Neuron (in vitro differentiated cells): Measurements from ENCODE around the gene TMEM18.

Source experiments
- H2AFZ ChIP-seq: one replicate; pipeline ENCODE4 v1.6.1; 2013; ENCODE audit warnings: low read depth, mild to moderate bottlenecking, inconsistent platforms, low read length, moderate library complexity
- H3K27me3 ChIP-seq: one replicate; pipeline ENCODE4 v1.6.1; 2013; ENCODE audit warnings: low read length; ENCODE audit not compliant: insufficient read depth
- H3K36me3 ChIP-seq: one replicate; pipeline ENCODE4 v1.6.1; 2013; ENCODE audit warnings: low read length; ENCODE audit not compliant: insufficient read depth
- H3K4me1 ChIP-seq: one replicate; pipeline ENCODE4 v1.6.1; 2013; ENCODE audit warnings: low read length; ENCODE audit not compliant: insufficient read depth
- H3K4me3 ChIP-seq: 2 replicates; pipeline ENCODE4 v1.5.1; 2013; ENCODE audit warnings: mild to moderate bottlenecking, low read length, moderate library complexity
- H3K9me3 ChIP-seq: one replicate; pipeline ENCODE4 v1.6.1; 2013; ENCODE audit warnings: low read length

Gene TMEM18

GRCh38 chr2:675051-675450 lies 2.2 kb downstream of the TMEM18 start:
- H3K4me1 ChIP-seq, result peaks cover 16% of the 10 kb centered on the region
- peaks cover 13% of the 10 kb centered on the region for H3K36me3 ChIP-seq
- no peak overlapping the region for H3K4me3 ChIP-seq
- no peaks in the 10 kb centered on the region for H3K9me3 ChIP-seq
- no peak overlapping the region for H2AFZ ChIP-seq
- no peaks in the 10 kb centered on the region for H3K27me3 ChIP-seq

GRCh38 chr2:674321-674985 lies 2.8 kb downstream of the TMEM18 start:
- Histone ChIP-seq H3K4me3 (no peak overlapping the region), H3K27me3 (no peaks in the 10 kb centered on the region), H2AFZ (no peak overlapping the region), H3K9me3 (no peaks in the 10 kb centered on the region), H3K4me1 (peaks cover 16% of the 10 kb centered on the region), H3K36me3 (peaks cover 14% of the 10 kb centered on the region)

GRCh38 chr2:673615-674320 lies 3.4 kb downstream of the TMEM18 start:
- Histone ChIP-seq H3K27me3 (no peaks in the 10 kb centered on the region), H3K4me3 (no peak overlapping the region), H3K9me3 (no peaks in the 10 kb centered on the region), H2AFZ (no peak overlapping the region), H3K4me1 (peaks cover 16% of the 10 kb centered on the region), H3K36me3 (peaks cover 20% of the 10 kb centered on the region)

GRCh38 chr2:673016-673415 lies 4.2 kb downstream of the TMEM18 start:
- no peaks in the 10 kb centered on the region for H3K9me3 ChIP-seq
- H3K36me3 ChIP-seq, result peaks cover 28% of the 10 kb centered on the region
- H3K27me3 ChIP-seq, result no peaks in the 10 kb centered on the region
- H3K4me3 ChIP-seq, result no peak overlapping the region
- peaks cover 16% of the 10 kb centered on the region for H3K4me1 ChIP-seq
- no peak overlapping the region for H2AFZ ChIP-seq

- peaks cover 32% of the 10 kb centered on the region for H3K36me3 ChIP-seq
- H2AFZ ChIP-seq, result no peak overlapping the region
- H3K27me3 ChIP-seq, result no peaks in the 10 kb centered on the region
Observed at GRCh38 chr2:672606-672905, 4.7 kb downstream of the TMEM18 start.

GRCh38 chr2:671787-672605 lies 5.2 kb downstream of the TMEM18 start:
- Histone ChIP-seq H3K27me3 (no peaks in the 10 kb centered on the region), H3K9me3 (no peaks in the 10 kb centered on the region), H3K4me1 (peaks cover 16% of the 10 kb centered on the region), H3K4me3 (no peak overlapping the region), H2AFZ (no peak overlapping the region), H3K36me3 (peaks cover 33% of the 10 kb centered on the region)

More at GRCh38 chr2:672606-672905, 4.7 kb downstream of the TMEM18 start:
- Histone ChIP-seq H3K4me3 (no peak overlapping the region), H3K4me1 (peaks cover 16% of the 10 kb centered on the region), H3K9me3 (no peaks in the 10 kb centered on the region)

GRCh38 chr2:671072-671471 lies 6.1 kb downstream of the TMEM18 start:
- H3K36me3 ChIP-seq, result peaks cover 38% of the 10 kb centered on the region

GRCh38 chr2:670637-671036 lies 6.6 kb downstream of the TMEM18 start:
- Histone ChIP-seq H3K4me1 (peaks cover 9% of the 10 kb centered on the region), H3K27me3 (no peaks in the 10 kb centered on the region), H2AFZ (no peak overlapping the region), H3K9me3 (peaks cover 10% of the 10 kb centered on the region), H3K4me3 (no peak overlapping the region), H3K36me3 (peaks cover 42% of the 10 kb centered on the region)

More at GRCh38 chr2:671072-671471, 6.1 kb downstream of the TMEM18 start:
- H3K4me3 ChIP-seq, result no peak overlapping the region
- no peaks in the 10 kb centered on the region for H3K27me3 ChIP-seq
- no peak overlapping the region for H2AFZ ChIP-seq
- H3K9me3 ChIP-seq, result peaks cover 6% of the 10 kb centered on the region
- H3K4me1 ChIP-seq, result peaks cover 14% of the 10 kb centered on the region

- Histone ChIP-seq H3K36me3 (peaks cover 38% of the 10 kb centered on the region), H3K9me3 (peaks cover 13% of the 10 kb centered on the region), H3K27me3 (no peaks in the 10 kb centered on the region), H3K4me3 (no peak overlapping the region), H2AFZ (no peak overlapping the region), H3K4me1 (peaks cover 6% of the 10 kb centered on the region)
Observed at GRCh38 chr2:669323-669722, 7.9 kb downstream of the TMEM18 start.

- H3K36me3 ChIP-seq, result peaks cover 38% of the 10 kb centered on the region
- H3K27me3 ChIP-seq, result no peaks in the 10 kb centered on the region
- H2AFZ ChIP-seq, result no peak overlapping the region
- no peaks in the 10 kb centered on the region for H3K4me1 ChIP-seq
- H3K9me3 ChIP-seq, result peaks cover 13% of the 10 kb centered on the region
- no peak overlapping the region for H3K4me3 ChIP-seq
Observed at GRCh38 chr2:668000-668398, 9.2 kb downstream of the TMEM18 start.

GRCh38 chr2:667332-667999 lies 9.7 kb downstream of the TMEM18 start:
- H3K27me3 ChIP-seq, result no peaks in the 10 kb centered on the region
- peaks cover 37% of the 10 kb centered on the region for H3K36me3 ChIP-seq
- H3K4me1 ChIP-seq, result no peaks in the 10 kb centered on the region
- no peak overlapping the region for H2AFZ ChIP-seq
- peaks cover 13% of the 10 kb centered on the region for H3K9me3 ChIP-seq
- H3K4me3 ChIP-seq, result no peak overlapping the region

GRCh38 chr2:666441-666840 lies 10.8 kb downstream of the TMEM18 start:
- H3K4me3 ChIP-seq, result no peak overlapping the region

More at GRCh38 chr2:666441-666840, 10.8 kb downstream of the TMEM18 start:
- peaks cover 34% of the 10 kb centered on the region for H3K36me3 ChIP-seq
- peaks cover 13% of the 10 kb centered on the region for H3K9me3 ChIP-seq
- H3K27me3 ChIP-seq, result no peaks in the 10 kb centered on the region
- H3K4me1 ChIP-seq, result no peaks in the 10 kb centered on the region
- no peak overlapping the region for H2AFZ ChIP-seq
